ENCODE results near the gene RNF135.
"Not testable (repeated sequence)": the region's sequence is repeated elsewhere in the genome, so short reads cannot be mapped to it uniquely, and the experiment has no call there.

DNA sequence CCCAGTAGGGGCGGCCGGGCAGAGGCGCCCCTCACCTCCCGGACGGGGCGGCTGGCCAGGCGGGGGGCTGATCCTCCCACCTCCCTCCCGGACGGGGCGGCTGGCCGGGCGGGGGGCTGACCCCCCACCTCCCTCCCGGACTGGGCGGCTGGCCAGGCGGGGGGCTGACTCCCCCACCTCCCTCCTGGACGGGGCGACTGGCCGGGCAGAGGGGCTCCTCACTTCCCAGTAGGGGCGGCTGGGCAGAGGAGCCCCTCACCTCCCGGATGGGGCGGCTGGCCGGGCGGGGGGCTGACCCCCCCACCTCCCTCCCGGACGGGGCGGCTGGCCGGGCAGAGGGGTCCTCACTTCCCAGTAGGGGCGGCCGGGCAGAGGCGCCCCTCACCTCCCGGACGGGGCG is 9.1 kb downstream of the RNF135 start:
- not testable (repeated sequence) for TF ChIP-seq POLR2A, POLR2AphosphoS5 (IDR thresholded peaks at IDR 0.05)
- TF ChIP-seq, protein P1, sequence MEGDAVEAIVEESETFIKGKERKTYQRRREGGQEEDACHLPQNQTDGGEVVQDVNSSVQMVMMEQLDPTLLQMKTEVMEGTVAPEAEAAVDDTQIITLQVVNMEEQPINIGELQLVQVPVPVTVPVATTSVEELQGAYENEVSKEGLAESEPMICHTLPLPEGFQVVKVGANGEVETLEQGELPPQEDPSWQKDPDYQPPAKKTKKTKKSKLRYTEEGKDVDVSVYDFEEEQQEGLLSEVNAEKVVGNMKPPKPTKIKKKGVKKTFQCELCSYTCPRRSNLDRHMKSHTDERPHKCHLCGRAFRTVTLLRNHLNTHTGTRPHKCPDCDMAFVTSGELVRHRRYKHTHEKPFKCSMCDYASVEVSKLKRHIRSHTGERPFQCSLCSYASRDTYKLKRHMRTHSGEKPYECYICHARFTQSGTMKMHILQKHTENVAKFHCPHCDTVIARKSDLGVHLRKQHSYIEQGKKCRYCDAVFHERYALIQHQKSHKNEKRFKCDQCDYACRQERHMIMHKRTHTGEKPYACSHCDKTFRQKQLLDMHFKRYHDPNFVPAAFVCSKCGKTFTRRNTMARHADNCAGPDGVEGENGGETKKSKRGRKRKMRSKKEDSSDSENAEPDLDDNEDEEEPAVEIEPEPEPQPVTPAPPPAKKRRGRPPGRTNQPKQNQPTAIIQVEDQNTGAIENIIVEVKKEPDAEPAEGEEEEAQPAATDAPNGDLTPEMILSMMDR (IDR thresholded peaks at IDR 0.05 in 8 of 11, conservative IDR thresholded peaks at IDR 0.05 in 3 of 11) = not testable (repeated sequence)
